ENCODE results near the gene DUS4L.
"Not testable (repeated sequence)": the region's sequence is repeated elsewhere in the genome, so short reads cannot be mapped to it uniquely, and the experiment has no call there.

DUS4L gene, protein sequence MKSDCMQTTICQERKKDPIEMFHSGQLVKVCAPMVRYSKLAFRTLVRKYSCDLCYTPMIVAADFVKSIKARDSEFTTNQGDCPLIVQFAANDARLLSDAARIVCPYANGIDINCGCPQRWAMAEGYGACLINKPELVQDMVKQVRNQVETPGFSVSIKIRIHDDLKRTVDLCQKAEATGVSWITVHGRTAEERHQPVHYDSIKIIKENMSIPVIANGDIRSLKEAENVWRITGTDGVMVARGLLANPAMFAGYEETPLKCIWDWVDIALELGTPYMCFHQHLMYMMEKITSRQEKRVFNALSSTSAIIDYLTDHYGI

DNA sequence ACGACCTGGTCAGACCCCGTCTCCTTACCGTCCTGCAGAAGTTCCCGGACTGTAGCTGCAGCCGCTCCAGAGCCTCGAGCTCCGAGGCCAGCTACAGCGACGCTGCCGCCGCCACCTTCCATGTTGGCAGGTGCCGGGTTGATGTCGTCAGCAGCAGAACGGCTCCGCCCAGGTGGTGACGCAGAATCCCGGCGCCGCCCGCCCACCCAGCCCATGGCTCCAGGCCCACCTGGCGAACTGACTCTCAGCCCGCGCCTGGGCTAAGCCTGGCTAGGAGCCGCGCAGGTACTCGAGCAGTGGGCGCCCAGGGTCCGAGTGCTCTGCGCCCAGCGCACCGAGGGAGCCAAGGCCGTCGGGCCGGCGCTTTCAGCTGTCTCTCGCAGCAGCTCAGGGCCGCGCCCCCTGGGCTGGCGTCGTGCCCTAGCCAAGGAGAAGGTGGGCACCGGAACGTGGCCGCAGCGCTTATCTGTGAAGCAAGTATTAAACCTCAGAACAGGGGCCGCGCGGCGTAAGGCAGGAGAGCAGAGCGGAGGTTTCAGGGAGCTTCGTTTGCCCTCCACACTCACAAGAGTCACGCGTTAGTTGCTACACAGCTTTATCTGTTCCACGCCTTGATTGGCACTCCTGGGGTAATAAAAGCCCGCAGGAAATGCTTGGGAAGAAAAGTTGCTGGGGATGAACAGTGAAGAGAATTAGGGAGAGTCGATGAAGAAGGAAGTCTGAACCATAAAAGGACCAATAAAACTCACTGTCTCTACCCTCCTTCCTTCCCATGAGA, at the start of gene DUS4L, which contains the start of gene COG5:
DUS4L (plus strand) TSS at position 197 of the 778 bp plus-strand sequence. CDS start 3,100 bp downstream, outside the sequence.
COG5 (minus strand) TSS at position 146 of the 778 bp plus-strand sequence; CDS start at position 122, 24 bp downstream.
- DNase-seq = peak; percentile 90

DNA sequence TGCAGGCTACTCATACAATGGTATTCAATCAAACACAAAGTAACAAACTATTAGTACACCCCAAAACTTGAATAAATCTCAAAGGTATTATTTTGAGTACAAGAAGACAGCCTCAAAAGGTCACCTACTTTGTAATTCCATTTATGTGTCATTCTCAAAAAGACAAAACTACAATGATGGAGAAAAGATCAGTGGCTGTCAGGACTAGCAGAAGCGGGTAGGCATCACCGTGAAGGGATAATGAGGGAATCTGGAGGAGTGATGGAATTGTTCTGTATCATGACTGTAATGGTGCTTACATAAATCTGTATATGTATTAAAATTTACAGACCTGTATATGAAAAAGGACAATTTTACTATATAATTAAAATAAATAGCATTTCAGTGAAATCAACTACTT, 37.1 kb upstream of the DUS4L start:
- DNase-seq = no peak

DNA sequence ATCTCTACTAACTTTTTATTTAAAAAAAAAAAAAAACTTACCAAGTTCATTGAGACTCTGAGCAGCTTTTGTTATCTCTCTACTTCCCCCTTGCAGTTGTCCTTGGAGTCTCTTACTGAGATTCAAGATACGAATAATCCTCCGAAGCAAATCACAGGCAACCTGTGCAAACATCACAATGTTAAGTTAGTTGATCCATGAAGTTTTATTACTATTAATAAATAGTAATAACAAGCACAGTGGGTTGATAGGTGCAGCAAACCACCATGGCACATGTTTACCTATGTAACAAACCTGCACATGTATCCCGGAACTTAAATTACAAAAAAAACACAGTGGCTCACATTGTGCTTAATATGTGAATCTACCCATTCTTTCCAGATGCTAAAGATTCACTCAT, 36.6 kb upstream of the DUS4L start:
- no peak for DNase-seq

DNA sequence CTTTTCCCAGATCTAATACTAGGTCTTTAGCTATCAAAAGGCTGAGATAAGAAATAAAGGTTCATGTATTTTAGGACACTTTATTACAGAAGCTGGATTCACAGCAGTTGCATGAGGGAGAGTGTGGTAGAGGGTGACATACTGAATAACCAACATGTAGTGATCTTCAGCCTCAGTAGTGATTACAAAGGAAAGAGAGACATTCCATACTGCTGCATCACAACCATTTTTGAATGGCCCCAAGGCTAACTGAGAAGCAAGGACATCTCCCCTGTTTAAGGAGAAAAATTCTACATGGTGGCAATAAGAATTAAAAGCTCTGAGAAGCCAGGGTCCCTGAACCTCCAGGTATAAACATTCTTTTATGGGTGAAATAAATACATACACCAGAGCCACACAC, 35.3 kb upstream of the DUS4L start:
- DNase-seq = no peak

DNA sequence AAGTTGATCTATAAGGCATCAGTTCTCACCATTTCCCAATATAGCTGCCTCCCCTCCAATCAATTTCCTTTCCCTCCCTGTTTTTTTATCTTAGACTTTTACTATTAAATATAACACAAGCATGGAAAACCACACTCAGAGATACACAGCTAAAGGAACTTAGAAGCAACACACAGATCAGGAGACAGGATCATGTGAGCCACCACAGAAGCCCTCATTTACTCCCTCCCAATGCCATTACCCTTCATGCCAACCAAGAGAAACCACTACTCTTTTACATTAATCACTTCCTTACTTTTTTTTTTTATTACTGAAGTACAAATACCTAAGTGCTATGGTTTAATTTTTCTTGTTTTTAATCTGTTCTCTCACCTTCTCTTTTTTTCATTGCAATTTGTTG, 33.0 kb upstream of the DUS4L start:
- DNase-seq = peak; percentile 49

DNA sequence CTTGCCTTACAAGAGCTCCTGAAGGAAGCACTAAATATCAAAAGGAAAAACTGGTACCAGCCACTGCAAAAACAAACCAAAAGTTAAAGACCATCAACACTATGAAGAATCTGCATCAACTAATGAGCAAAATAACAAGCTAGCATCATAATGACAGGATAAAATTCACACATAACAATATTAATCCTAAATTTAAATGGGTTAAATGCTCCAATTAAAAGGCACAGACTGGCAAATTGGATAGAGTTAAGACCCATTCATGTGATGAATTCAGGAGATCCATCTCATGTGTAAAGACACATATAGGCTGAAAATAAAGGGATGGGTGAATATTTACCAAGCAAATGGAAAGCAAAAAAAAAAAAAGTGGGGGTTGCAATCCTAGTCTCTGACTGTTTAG, 29.6 kb upstream of the DUS4L start:
- DNase-seq = no peak

DNA sequence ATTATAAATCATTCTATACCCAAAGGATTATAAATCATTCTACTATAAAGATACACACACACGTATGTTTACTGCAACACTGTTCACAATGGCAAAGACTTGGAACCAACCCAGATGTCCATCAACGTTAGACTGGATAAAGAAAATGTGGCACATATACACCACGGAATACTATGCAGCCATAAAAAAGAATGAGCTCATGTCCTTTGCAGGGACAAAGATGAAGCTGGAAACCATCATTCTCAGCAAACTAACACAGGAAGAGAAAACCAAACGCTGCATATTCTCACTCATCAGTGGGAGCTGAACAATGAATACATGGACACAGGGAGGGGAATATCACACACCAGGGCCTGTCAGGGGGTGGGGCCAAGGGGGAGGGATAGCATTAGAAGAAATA, 26.5 kb upstream of the DUS4L start:
- DNase-seq = not testable (repeated sequence)

DNA sequence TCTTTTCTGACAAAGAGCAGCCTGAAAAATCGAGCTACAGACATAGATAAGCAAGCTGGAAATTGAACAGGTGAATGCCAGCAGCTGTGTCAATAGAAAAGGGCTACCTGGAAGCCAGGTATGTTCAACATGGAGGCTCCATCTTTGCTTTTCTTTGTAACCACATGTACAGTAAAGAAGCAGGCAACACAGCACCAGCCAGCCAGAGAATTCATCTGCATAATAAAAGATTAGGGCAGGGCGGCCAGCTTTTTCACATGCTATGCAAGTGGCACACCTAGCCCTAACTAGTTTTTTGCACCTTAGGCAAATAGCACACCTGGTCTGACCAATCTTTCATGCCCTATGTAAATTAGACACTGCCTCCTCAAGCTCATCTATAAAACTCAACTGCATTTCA, 25.8 kb upstream of the DUS4L start:
- DNase-seq = no peak

DNA sequence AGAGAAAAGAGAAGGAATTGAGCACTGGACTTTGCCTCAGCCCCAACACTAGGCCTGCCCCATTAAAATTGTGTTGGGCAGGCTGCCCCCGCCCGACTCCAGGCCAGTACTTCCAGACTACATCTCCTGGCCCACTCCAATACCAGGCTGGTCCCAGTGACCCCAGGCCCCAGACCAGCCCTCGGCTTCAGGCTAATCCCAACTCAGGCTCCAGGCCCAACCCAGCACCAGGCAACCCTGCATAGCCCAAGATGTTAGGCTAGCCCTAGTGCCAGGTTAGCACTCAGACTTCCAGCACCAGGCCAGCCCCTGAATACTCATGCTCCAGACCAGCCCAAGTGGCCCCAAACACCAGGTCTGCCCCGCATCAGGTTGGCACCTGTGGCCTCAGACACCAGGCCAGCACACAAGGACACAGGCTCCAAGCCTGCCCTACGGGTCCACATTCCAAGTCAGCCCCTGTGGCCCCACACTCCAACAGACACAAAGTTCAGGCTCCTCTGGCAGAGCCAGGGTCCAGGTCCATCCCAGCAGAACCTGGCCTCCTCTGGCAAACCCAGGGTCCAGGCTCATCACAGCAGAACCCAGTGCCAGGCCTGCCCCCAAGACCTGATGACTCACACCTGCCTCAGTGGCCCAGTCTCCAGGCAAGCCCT, 20.3 kb upstream of the DUS4L start:
- no peak for DNase-seq

DNA sequence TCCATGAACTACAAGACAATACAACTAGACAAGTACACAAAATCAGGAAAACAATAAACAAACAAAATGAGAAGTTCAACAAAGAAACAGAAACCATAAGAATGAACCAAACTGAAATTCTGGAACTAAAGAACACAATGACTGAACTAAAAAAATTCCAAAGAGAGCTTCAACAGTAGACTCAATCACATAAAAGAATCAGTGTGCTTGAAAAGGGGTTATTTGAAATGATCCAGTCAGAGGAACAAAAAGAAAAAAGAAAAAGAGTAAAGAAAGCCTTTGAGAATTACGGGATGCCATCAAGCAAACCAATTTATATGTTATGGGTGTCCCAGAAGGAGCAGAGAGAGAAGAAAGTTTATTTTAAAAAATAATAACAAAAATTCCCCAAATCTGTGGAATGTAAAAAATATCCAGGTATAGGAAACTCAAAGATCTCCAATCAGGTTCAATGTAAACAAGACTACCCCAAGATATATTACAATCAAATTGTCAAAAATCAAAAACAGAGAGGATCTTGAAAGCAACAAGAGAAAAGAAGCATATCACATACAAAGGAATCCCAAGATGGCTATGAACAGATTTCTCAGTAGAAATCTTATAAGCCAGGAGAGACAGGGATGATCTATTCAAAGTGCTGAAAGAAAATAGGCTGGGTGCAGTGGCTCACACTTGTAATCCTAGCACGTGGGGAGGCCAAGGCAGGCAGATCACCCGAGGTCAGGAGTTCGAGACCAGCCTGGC, 18.8 kb upstream of the DUS4L start:
- no peak for DNase-seq

DNA sequence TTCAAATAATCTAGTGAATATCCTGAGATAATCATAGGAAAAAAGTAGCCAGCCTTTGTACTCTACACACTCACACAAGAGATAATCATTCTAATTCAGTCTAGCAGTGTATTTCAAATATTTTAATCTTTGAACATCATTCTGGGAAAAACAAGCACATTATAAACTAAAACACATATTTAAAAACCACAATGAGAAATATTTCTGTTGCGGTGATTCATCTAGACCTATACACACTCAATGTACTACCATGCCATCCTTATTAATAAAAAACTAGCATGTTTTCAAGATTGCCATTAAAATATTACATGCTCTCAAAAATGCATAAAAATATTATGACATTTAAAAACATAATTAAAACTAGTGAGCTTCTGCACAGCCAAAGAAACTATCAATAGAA, 11.8 kb upstream of the DUS4L start:
- no peak for DNase-seq

DNA sequence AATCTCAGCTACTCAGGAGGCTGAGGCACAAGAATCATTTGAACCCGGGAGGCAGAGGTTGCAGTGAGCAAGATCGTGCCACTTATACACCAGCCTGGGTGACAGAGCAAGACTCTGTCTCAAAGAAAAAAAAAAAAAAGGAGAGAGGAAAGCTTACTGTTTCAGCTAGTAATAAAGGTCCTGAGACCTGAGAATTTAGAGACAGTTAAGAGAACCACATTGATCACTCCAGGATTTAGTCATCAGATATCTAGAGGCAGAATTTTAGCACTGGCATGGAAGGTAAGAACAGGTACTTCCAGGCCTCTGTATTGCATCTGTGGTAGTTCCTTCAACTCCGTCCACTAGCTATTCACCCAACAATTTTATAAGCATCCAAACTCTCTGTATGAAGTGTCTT, 7.9 kb upstream of the DUS4L start:
- no peak for DNase-seq

DNA sequence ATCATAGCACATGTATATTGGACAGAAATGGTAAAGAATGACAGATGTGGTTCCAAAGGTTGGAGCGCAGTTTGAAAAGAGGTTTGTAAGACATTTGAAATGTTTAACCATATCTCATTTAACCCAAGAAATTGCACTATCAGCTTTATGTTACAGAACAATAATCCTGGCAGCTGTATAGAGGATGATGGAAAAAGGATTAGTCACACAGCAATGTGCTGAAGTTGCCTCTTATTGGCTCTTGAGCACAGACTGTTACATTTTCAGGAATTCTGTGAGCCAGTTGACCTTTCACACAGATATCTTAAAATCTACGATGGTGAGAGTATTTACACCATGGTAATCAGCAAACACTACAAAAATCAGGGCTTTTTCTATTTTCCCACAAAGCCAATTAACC, 3.9 kb upstream of the DUS4L start:
- DNase-seq = no peak

DNA sequence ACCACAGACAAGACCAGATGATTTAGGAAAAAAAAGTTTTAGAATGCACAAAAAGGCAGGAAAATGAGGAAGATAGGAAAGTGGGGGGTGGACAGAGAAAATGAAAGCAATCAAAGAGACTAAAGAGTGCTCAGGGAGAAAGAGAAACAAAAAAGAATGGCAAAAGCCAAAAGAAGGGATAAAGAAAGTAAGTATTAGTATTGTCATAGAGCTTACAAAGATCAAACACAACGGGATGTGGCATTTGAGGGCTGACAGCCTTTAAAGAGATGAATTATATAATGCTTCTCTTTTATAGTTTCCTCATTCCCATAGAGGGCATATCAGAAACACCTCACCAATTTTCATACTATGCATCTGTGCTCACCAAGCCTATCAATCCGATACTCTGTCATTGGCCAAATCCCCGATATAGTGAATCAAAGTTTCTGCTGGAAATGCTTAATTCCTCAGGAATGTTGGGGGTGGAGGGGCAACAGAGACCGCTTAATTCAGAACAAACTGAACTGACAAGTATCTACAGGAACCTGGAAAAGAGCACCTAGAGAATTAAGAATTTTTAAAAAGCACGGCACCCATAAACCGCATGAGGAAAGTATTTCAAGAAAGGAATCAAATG, 2.8 kb upstream of the DUS4L start:
- DNase-seq = peak; percentile 54

DNA sequence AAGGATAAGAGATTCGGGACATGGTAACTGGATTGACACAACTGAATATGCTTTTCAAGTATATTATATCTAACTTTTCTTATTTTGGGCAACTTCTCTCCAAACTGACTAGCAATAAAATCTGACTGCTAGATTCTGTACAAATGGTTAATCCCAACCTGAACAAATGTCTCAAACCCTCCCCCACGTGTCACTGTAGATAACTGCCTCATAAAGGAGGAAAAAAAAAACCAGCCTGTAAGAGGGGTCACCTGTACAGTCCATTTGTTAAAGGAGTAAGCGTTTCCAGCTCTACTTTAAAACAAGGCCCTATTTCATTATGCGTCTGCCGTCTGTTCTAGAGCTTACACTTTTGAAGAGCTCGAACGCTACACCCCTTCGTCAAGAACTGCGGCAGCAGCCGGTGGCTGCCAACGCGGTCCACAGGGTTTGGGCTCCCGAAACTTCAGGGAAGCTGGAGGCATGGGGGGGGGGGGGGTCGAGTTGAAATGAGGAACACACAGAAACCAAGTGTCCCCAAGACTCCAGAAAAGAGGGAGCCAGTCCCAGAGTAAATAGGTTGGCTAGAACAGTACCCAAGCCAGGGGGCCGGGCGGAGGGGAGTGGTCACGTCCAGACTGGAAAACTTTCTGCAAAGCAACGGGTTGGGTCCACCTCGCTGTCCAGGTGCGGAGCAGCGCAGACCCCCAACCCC, 543 bp upstream of the DUS4L start:
- DNase-seq = peak; percentile 74

DNA sequence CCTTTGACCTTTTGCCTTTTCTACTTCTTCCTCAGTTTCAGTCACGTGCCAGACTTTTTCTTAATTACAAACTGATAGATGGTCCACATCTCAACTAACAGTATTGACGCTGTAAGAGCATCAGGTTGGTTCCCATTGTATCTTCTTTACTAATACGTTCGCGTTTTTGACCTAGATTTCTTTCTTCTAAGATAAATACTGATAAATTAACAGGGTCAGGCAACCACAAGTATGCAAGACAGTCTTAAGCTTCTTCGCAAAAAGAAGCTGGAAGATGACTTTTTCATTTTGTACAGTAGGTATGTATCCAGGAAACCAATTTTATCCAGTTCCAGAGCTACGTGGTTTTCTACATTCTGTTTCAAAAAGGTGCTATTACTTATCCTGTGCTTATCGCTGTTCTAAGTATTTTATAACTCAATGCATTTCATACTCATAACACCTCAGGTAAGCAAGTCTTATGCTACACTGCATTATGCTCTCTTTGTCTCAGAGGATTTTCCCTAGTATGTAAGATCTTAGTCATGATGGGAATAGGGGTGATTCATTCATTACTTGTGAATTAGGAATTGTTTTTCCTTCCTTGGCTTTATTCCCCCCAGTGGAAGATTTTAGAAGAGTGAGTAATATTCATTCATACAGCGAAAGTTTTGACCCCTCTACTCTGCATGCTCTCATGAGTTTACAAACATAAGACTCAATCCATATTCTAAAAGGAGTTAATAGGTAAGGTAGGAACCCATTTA, 955 bp downstream of the DUS4L start:
- DNase-seq = peak; percentile 68

DNA sequence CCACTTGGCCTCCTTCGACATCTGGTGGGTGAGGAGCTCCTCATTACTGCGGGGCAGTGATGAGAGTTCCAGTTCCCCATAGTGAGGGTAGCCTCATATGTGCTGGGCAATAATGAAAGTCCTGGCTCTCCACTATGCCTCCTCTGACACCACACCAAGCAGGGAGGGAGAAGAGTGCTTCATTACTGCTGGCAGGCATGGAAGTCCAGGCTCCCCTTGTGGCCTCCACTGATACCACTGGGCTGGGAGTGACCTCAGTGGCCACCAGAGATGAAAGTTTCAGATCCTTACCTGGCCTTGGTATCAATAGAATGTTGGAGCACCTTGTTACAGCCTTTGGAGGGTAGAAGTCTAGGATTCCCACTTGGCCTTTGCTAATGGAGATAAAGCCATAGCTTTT, 6.5 kb downstream of the DUS4L start:
- DNase-seq = no peak

DNA sequence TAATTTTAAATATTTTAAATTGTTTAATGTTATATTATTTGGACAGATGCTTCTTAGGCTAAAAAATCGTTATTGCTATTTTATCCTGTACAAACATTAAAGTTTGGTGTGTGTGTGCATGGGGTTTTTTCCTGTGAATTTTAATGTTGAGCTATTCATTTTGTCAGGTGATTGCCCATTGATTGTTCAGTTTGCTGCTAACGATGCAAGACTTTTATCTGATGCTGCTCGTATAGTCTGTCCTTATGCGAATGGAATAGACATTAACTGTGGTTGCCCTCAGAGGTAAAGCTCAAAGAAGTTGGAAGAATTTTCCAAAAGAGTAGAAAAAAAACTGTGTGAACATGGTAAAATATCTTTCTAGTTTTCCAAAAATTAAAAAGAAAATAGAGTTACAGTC, 9.8 kb downstream of the DUS4L start:
- DNase-seq = no peak

DNA sequence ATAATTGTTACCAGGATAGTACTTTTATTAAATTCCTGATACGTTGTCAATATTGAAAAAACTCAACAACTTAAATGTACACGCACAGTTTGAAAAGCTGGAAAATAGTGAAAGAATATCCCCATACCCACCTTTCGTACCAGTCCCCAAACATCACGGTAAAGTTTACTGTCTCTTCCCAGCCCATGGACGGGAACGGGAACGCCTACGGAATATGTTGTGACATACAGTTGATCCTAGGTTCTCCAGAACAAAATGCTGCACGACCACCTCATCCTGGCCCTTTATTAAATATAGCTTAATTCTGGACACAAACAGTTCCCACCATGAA, 15.7 kb downstream of the DUS4L start:
- DNase-seq = no peak

DNA sequence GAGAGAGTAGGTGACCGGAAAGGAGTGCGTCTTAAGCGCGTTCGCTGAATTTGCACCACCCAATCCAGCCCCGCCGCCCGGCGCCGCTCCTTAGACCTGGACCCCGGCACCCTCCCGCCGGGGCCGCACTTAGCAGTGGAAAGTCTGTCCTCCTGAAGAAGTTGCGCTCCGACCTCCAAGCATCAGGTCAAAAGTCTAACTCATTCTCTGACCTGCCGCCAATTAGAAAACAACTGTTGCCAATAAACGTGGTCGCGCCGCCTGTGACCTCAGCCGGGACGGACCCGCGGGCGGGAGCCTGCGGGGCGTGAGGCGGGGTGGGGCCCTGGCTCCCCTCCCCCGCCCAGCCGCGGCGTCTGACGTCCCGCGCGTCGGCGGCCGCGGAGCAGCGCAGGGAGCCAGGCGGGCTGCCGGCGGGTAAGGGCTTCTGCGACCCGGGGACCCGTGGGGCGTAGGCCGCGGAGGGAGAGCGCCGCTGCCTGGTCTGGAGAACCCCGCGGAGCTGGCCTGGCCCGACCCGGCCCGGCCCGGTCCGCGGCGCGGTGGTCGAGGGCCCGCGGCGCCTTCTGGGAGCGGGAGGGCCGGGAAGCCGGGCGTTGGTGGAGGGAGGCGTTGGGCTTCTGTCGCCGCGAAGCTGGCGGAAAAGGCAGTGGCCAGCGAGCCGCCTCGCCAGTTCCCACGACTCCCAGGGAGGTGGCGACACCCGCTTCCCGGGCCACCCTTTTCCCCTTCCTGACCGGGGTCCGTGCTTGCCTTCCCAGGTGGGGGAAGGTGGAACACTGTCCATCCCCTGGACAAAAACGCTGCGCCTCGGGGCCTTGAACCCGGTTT, 16.3 kb downstream of the DUS4L start, which contains the start of gene BCAP29:
BCAP29 (plus strand) TSS at position 362 of the 831 bp plus-strand sequence. CDS start 527 bp downstream, outside the sequence.
- peak; percentile 93 for DNase-seq
